COLO668 (cell line): Measurements from ENCODE around the gene TAF1B.
A peak's percentile ranks its signal among the peaks of the same experiment; 100 is the strongest.

Source experiments
- DNase-seq: peaks from one replicate; lab custom pipeline; 2025; ENCODE audit not compliant: unreplicated experiment; lab: John Stamatoyannopoulos, UW

TAF1B gene

GRCh38 chr2:9807555-9808305 is 35.5 kb upstream of the TAF1B start:
- no peak for DNase-seq

GRCh38 chr2:9808334-9809063 is 34.8 kb upstream of the TAF1B start:
- DNase-seq: no peak

GRCh38 chr2:9809064-9809356 is 34.3 kb upstream of the TAF1B start:
- peak; percentile 38 for DNase-seq

GRCh38 chr2:9809448-9810088 is 33.7 kb upstream of the TAF1B start:
- DNase-seq: peak; percentile 83

GRCh38 chr2:9811216-9811615 is 32.1 kb upstream of the TAF1B start:
- DNase-seq: no peak

GRCh38 chr2:9811679-9812511 is 31.4 kb upstream of the TAF1B start:
- no peak for DNase-seq

GRCh38 chr2:9812945-9813311 is 30.3 kb upstream of the TAF1B start:
- no peak for DNase-seq

GRCh38 chr2:9813312-9814128 is 29.8 kb upstream of the TAF1B start:
- peak; percentile 65 for DNase-seq

GRCh38 chr2:9814129-9814868 is 29.0 kb upstream of the TAF1B start:
- DNase-seq: no peak

GRCh38 chr2:9815076-9815475 is 28.2 kb upstream of the TAF1B start:
- DNase-seq: no peak

- no peak for DNase-seq
Measured at GRCh38 chr2:9815844-9816279, 27.4 kb upstream of the TAF1B start.

GRCh38 chr2:9818097-9818496 is 25.2 kb upstream of the TAF1B start:
- DNase-seq: no peak

- DNase-seq: no peak
Measured at GRCh38 chr2:9819551-9819950, 23.7 kb upstream of the TAF1B start.

GRCh38 chr2:9820020-9820973 is 23.0 kb upstream of the TAF1B start:
- no peak for DNase-seq

GRCh38 chr2:9821805-9822445 is 21.3 kb upstream of the TAF1B start:
- peak; percentile 48 for DNase-seq

GRCh38 chr2:9824441-9824840 is 18.8 kb upstream of the TAF1B start:
- DNase-seq: no peak

GRCh38 chr2:9824956-9825720 is 18.1 kb upstream of the TAF1B start:
- DNase-seq: no peak

- no peak for DNase-seq
Measured at GRCh38 chr2:9826208-9826607, 17.1 kb upstream of the TAF1B start.
